GM10248 (cell line): Measurements from ENCODE around the gene GRXCR1.

Experiments used
- CTCF ChIA-PET: fragments of 300-600 bp; sonication (Branson Sonifier 250); formaldehyde crosslinking; extraction: SDS; loops from one replicate; lab custom pipeline; 2021; ENCODE audit warnings: antibody characterized with exemption; lab: Yijun Ruan, JAX
- POLR2A ChIA-PET: fragments of 350-650 bp; sonication (Branson Sonifier 250); formaldehyde crosslinking; extraction: SDS; loops from one replicate; lab custom pipeline; 2020; ENCODE audit warnings: antibody characterized with exemption; lab: Yijun Ruan, JAX
- DNase-seq: peaks from one replicate; pipeline ENCODE4 v3.0.0; 2012; ENCODE audit errors: extremely low spot score
- CTCF ChIP-seq: IDR thresholded peaks from 2 replicates; pipeline ENCODE4 v1.5.1; 2012; ENCODE audit warnings: mild to moderate bottlenecking, low read depth; ENCODE audit errors: extremely low read depth, missing control alignments, control extremely low read depth

Gene GRXCR1

GRCh38 chr4:42942216-42942615 lies 49.7 kb downstream of the GRXCR1 start:
- ChIA-PET CTCF (no interaction called here), POLR2A (no interaction called here)
- TF ChIP-seq CTCF: no peak

GRCh38 chr4:42945874-42946273 lies 53.4 kb downstream of the GRXCR1 start:
- TF ChIP-seq CTCF: no peak
- CTCF ChIA-PET: no interaction called here
- POLR2A ChIA-PET: no interaction called here
- no peak for DNase-seq

More at GRCh38 chr4:42942216-42942615, 49.7 kb downstream of the GRXCR1 start:
- DNase-seq: no peak

GRCh38 chr4:42953321-42953720 lies 60.8 kb downstream of the GRXCR1 start:
- TF ChIP-seq CTCF: no peak
- CTCF ChIA-PET: no interaction called here
- POLR2A ChIA-PET: no interaction called here
- DNase-seq: no peak

GRCh38 chr4:42954963-42955669 lies 62.6 kb downstream of the GRXCR1 start:
- no peak for DNase-seq
- ChIA-PET POLR2A (no interaction called here), CTCF (no interaction called here)
- TF ChIP-seq CTCF: no peak

GRCh38 chr4:42955746-42956505 lies 63.4 kb downstream of the GRXCR1 start:
- DNase-seq: no peak
- POLR2A ChIA-PET: no interaction called here
- no peak for TF ChIP-seq CTCF
- CTCF ChIA-PET: no interaction called here

GRCh38 chr4:42965326-42965725 lies 72.8 kb downstream of the GRXCR1 start:
- no peak for DNase-seq
- POLR2A ChIA-PET: no interaction called here
- CTCF ChIA-PET: interaction anchor here (1.5 kb wide), 1 partner anchor 14 kb away, joined by 3 read pairs; no protein-coding TSS in a partner anchor
- no peak for TF ChIP-seq CTCF
